KBM-7 (cell line): Measurements from ENCODE around the gene CPN2.

Experiments
- DNase-seq: peaks from one replicate; pipeline ENCODE4 v3.0.0-alpha.2; 2015
- in situ Hi-C: fragments of 300-500 bp; cut with MboI; formaldehyde crosslinking; loops from 2 replicates; pipeline ENCODE4 v1.14.3; 2020; ENCODE audit warnings: low sequenced_read_pairs, low pct_unique_long_range_greater_than_20kb, mixed read lengths

Gene CPN2

GRCh38 chr3:194333212-194333980, 17.7 kb downstream of the CPN2 start:
- in situ Hi-C loops, result no loop called here
- peak; percentile 89 for DNase-seq

GRCh38 chr3:194332858-194333211, 18.3 kb downstream of the CPN2 start:
- no peak for DNase-seq
- in situ Hi-C loops, result no loop called here

- no peak for DNase-seq
- in situ Hi-C loops, result no loop called here
Observed at GRCh38 chr3:194330579-194330978, 20.5 kb downstream of the CPN2 start.

- no peak for DNase-seq
- in situ Hi-C loops, result no loop called here
Observed at GRCh38 chr3:194330160-194330559, 21.0 kb downstream of the CPN2 start.

- in situ Hi-C loops, result no loop called here
Observed at GRCh38 chr3:194329583-194329965, 21.6 kb downstream of the CPN2 start.

GRCh38 chr3:194328942-194329582, 22.1 kb downstream of the CPN2 start:
- in situ Hi-C loops, result no loop called here

More at GRCh38 chr3:194329583-194329965, 21.6 kb downstream of the CPN2 start:
- DNase-seq, result no peak

GRCh38 chr3:194328053-194328657, 23.0 kb downstream of the CPN2 start:
- in situ Hi-C loops, result no loop called here
- DNase-seq, result no peak

More at GRCh38 chr3:194328942-194329582, 22.1 kb downstream of the CPN2 start:
- DNase-seq, result no peak

- in situ Hi-C loops, result no loop called here
Observed at GRCh38 chr3:194327218-194328052, 23.7 kb downstream of the CPN2 start.

GRCh38 chr3:194326968-194327217, 24.2 kb downstream of the CPN2 start:
- in situ Hi-C loops, result no loop called here

More at GRCh38 chr3:194327218-194328052, 23.7 kb downstream of the CPN2 start:
- no peak for DNase-seq

GRCh38 chr3:194326192-194326967, 24.7 kb downstream of the CPN2 start:
- DNase-seq, result no peak
- in situ Hi-C loops, result no loop called here

More at GRCh38 chr3:194326968-194327217, 24.2 kb downstream of the CPN2 start:
- DNase-seq, result no peak

- no peak for DNase-seq
- in situ Hi-C loops, result no loop called here
Observed at GRCh38 chr3:194325424-194326153, 25.5 kb downstream of the CPN2 start.

GRCh38 chr3:194324823-194325327, 26.3 kb downstream of the CPN2 start:
- no peak for DNase-seq
- in situ Hi-C loops, result no loop called here

- peak; percentile 76 for DNase-seq
- in situ Hi-C loops, result no loop called here
Observed at GRCh38 chr3:194323785-194324735, 27.1 kb downstream of the CPN2 start.

GRCh38 chr3:194322678-194323211, 28.4 kb downstream of the CPN2 start:
- in situ Hi-C loops, result no loop called here

GRCh38 chr3:194321693-194322640, 29.2 kb downstream of the CPN2 start:
- peak; percentile 78 for DNase-seq
- in situ Hi-C loops, result no loop called here

More at GRCh38 chr3:194322678-194323211, 28.4 kb downstream of the CPN2 start:
- no peak for DNase-seq

GRCh38 chr3:194320744-194321243, 30.3 kb downstream of the CPN2 start:
- in situ Hi-C loops, result no loop called here
- no peak for DNase-seq
